ENCODE results near the gene SZT2.

The SZT2 gene

DNA sequence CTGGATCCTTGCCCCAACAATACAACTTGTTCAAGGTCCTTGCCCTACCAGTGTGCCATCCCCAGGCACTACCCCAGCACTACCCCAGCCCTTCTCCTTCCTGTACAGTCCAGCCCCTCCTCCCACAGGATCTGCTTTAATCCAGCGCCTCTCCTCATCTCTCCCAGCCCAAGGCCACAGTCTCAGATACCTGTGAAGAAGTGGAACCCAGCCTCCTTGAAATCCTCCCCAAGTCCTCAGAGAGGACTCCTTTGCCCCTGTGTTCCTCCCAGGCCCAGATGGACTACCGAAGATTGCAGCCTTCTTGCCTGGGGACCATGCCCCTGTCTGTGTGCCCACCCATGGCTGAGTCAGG lies 37.4 kb upstream of the SZT2 start:
- H4K8ac ChIP-seq (ENCODE audit: low read depth, low read length), result no peak overlapping the region

GRCh38 chr1:43352881-43353280 lies 36.8 kb upstream of the SZT2 start:
- Histone ChIP-seq H2BK120ac (ENCODE audit: low read depth, low read length) (no peak overlapping the region), H3K4ac (ENCODE audit: low read depth, low read length) (no peak overlapping the region), H3K23ac (ENCODE audit: low read length) (no peak overlapping the region), H3K79me1 (ENCODE audit: low read length) (no peaks in the 10 kb centered on the region), H3K56ac (ENCODE audit: low read length) (no peak overlapping the region), H3K4me1 (ENCODE audit: control insufficient read depth, low read depth, low read length) (peaks cover 7% of the 10 kb centered on the region), H3K18ac (ENCODE audit: low read length) (no peak overlapping the region), H3K27me3 (ENCODE audit: insufficient read depth, low read length, poor library complexity) (no peaks in the 10 kb centered on the region), H3K9ac (ENCODE audit: low read length) (no peak overlapping the region), H2BK15ac (replicated peaks; ENCODE audit: low read depth) (no peak overlapping the region), H3K36me3 (ENCODE audit: control insufficient read depth, insufficient read depth, low read length) (no peaks in the 10 kb centered on the region), H4K5ac (ENCODE audit: low read length) (no peak overlapping the region), H3K4me2 (ENCODE audit: low read length) (no peak overlapping the region), H2BK5ac (ENCODE audit: low read length) (no peak overlapping the region), H3K79me2 (ENCODE audit: control insufficient read depth, insufficient read depth, low read length) (no peaks in the 10 kb centered on the region), H2AK5ac (ENCODE audit: low read length) (no peak overlapping the region), H3K4me3 (ENCODE audit: low read length) (no peak overlapping the region), H4K8ac (ENCODE audit: low read depth, low read length) (no peak overlapping the region), H3K27ac (ENCODE audit: low read depth, low read length) (no peak overlapping the region)
- DNase-seq, result no peak
- WGBS (ENCODE audit: extremely low coverage, insufficient coverage, low lambda C conversion rate), result no CpG with 5 or more reads among the region's 3 CpGs

More for the DNA sequence above, 37.4 kb upstream of the SZT2 start:
- Histone ChIP-seq H3K4ac (ENCODE audit: low read depth, low read length) (no peak overlapping the region), H3K79me1 (ENCODE audit: low read length) (no peaks in the 10 kb centered on the region), H2BK15ac (replicated peaks; ENCODE audit: low read depth) (no peak overlapping the region), H3K79me2 (ENCODE audit: control insufficient read depth, insufficient read depth, low read length) (no peaks in the 10 kb centered on the region), H3K36me3 (ENCODE audit: control insufficient read depth, insufficient read depth, low read length) (no peaks in the 10 kb centered on the region), H2BK5ac (ENCODE audit: low read length) (no peak overlapping the region), H3K27me3 (ENCODE audit: insufficient read depth, low read length, poor library complexity) (no peaks in the 10 kb centered on the region), H3K4me3 (ENCODE audit: low read length) (no peak overlapping the region), H3K9ac (ENCODE audit: low read length) (no peak overlapping the region), H2AK5ac (ENCODE audit: low read length) (no peak overlapping the region), H3K18ac (ENCODE audit: low read length) (no peak overlapping the region), H3K27ac (ENCODE audit: low read depth, low read length) (no peak overlapping the region), H2BK120ac (ENCODE audit: low read depth, low read length) (no peak overlapping the region), H4K5ac (ENCODE audit: low read length) (no peak overlapping the region), H3K56ac (ENCODE audit: low read length) (no peak overlapping the region), H3K4me1 (ENCODE audit: control insufficient read depth, low read depth, low read length) (peaks cover 5% of the 10 kb centered on the region), H3K4me2 (ENCODE audit: low read length) (no peak overlapping the region), H3K23ac (ENCODE audit: low read length) (peak overlapping the region; percentile 69)
- WGBS (ENCODE audit: extremely low coverage, insufficient coverage, low lambda C conversion rate), result no CpG with 5 or more reads among the region's 2 CpGs
- no peak for DNase-seq

DNA sequence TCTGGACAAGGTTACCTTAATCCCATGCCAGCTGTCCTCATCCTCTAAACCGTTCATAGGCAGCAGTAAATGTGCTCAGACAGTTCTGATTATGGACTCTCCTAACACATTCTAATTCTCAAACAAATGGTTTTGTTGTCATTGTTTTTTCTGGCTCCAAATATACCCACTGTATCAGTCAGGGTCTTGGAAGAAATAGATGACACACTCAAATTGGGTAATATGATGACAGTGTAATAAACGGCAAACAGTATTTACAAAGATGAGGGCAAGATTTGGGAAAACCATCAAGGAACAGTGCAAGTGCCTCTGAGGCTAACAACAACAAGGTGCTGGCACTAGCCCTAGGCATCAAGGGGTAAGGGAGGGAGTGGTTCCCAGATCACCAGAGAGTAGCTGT lies 35.2 kb upstream of the SZT2 start:
- Histone ChIP-seq H3K9ac (ENCODE audit: low read length) (no peak overlapping the region), H2BK120ac (ENCODE audit: low read depth, low read length) (no peak overlapping the region), H2BK5ac (ENCODE audit: low read length) (no peak overlapping the region), H3K79me1 (ENCODE audit: low read length) (peaks cover 2% of the 10 kb centered on the region), H3K4ac (ENCODE audit: low read depth, low read length) (no peak overlapping the region), H3K27ac (ENCODE audit: low read depth, low read length) (no peak overlapping the region), H4K8ac (ENCODE audit: low read depth, low read length) (no peak overlapping the region), H3K27me3 (ENCODE audit: insufficient read depth, low read length, poor library complexity) (no peaks in the 10 kb centered on the region), H3K4me3 (ENCODE audit: low read length) (no peak overlapping the region), H3K4me2 (ENCODE audit: low read length) (no peak overlapping the region), H2BK15ac (replicated peaks; ENCODE audit: low read depth) (no peak overlapping the region), H4K5ac (ENCODE audit: low read length) (no peak overlapping the region), H3K23ac (ENCODE audit: low read length) (no peak overlapping the region), H3K4me1 (ENCODE audit: control insufficient read depth, low read depth, low read length) (peaks cover 5% of the 10 kb centered on the region), H3K18ac (ENCODE audit: low read length) (no peak overlapping the region), H2AK5ac (ENCODE audit: low read length) (no peak overlapping the region), H3K56ac (ENCODE audit: low read length) (no peak overlapping the region), H3K79me2 (ENCODE audit: control insufficient read depth, insufficient read depth, low read length) (peaks cover 6% of the 10 kb centered on the region), H3K36me3 (ENCODE audit: control insufficient read depth, insufficient read depth, low read length) (no peaks in the 10 kb centered on the region)
- no CpG with 5 or more reads among the region's 2 CpGs for WGBS (ENCODE audit: extremely low coverage, insufficient coverage, low lambda C conversion rate)
- DNase-seq, result no peak

DNA sequence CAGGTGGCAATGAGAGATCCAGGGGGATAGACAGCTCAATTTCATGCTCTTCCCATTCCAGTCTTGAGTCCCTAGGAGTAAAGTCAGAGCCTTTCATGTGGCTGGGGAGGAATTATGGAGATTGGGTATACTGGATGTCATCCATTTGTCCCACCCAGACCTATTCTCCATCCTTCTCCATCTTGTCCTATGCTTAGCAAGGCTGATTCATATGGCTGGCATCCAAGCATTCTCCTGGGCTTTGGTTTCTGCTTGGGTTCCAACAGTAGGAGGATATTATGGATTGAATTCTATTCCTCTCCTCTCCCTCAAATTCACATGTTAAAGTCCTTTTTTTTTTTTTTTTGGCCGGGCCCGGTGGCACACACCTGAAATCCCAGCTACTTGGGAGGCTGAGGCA lies 34.8 kb upstream of the SZT2 start:
- no peak for DNase-seq
- Histone ChIP-seq H4K8ac (ENCODE audit: low read depth, low read length) (no peak overlapping the region), H3K4me3 (ENCODE audit: low read length) (no peak overlapping the region), H2BK15ac (replicated peaks; ENCODE audit: low read depth) (no peak overlapping the region), H3K9ac (ENCODE audit: low read length) (no peak overlapping the region), H3K4ac (ENCODE audit: low read depth, low read length) (no peak overlapping the region), H3K79me1 (ENCODE audit: low read length) (peaks cover 2% of the 10 kb centered on the region), H3K36me3 (ENCODE audit: control insufficient read depth, insufficient read depth, low read length) (no peaks in the 10 kb centered on the region), H3K18ac (ENCODE audit: low read length) (no peak overlapping the region), H3K27me3 (ENCODE audit: insufficient read depth, low read length, poor library complexity) (no peaks in the 10 kb centered on the region), H3K4me1 (ENCODE audit: control insufficient read depth, low read depth, low read length) (peaks cover 3% of the 10 kb centered on the region), H3K23ac (ENCODE audit: low read length) (no peak overlapping the region), H2BK120ac (ENCODE audit: low read depth, low read length) (no peak overlapping the region), H3K56ac (ENCODE audit: low read length) (no peak overlapping the region), H4K5ac (ENCODE audit: low read length) (no peak overlapping the region), H2AK5ac (ENCODE audit: low read length) (no peak overlapping the region), H3K4me2 (ENCODE audit: low read length) (no peak overlapping the region), H3K27ac (ENCODE audit: low read depth, low read length) (no peak overlapping the region), H3K79me2 (ENCODE audit: control insufficient read depth, insufficient read depth, low read length) (peaks cover 10% of the 10 kb centered on the region), H2BK5ac (ENCODE audit: low read length) (no peak overlapping the region)
- WGBS (ENCODE audit: extremely low coverage, insufficient coverage, low lambda C conversion rate), result no CpG with 5 or more reads among the region's 2 CpGs

DNA sequence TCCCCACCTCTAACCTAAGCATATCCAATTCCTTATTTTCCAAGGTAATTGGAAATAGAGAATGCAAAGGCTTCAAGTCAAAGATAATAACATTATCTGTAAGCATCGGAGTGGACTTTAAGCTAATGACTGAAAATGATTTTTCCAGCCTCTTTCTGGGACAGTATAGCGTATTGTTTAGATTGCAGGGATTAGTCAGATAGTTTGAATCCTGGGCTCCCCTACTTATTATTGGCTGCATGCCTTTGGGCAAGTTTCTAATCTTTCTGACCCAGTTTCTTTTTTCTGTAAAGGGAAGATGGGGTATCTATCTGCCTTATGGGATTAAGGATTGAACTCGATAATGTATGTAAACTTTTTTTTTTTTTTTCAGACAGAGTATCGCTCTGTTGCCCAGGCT lies 32.4 kb upstream of the SZT2 start:
- H3K27me3 ChIP-seq (ENCODE audit: insufficient read depth, low read length, poor library complexity), result no peaks in the 10 kb centered on the region
- H3K18ac ChIP-seq (ENCODE audit: low read length), result no peak overlapping the region
- no peak for DNase-seq
- no peak overlapping the region for H2BK15ac ChIP-seq (replicated peaks; ENCODE audit: low read depth)
- peaks cover 14% of the 10 kb centered on the region for H3K36me3 ChIP-seq (ENCODE audit: control insufficient read depth, insufficient read depth, low read length)
- no peak overlapping the region for H4K5ac ChIP-seq (ENCODE audit: low read length)
- peaks cover 13% of the 10 kb centered on the region for H3K4me1 ChIP-seq (ENCODE audit: control insufficient read depth, low read depth, low read length)
- H3K4ac ChIP-seq (ENCODE audit: low read depth, low read length), result no peak overlapping the region
- no peak overlapping the region for H3K9ac ChIP-seq (ENCODE audit: low read length)
- no peak overlapping the region for H3K4me3 ChIP-seq (ENCODE audit: low read length)
- peaks cover 20% of the 10 kb centered on the region for H3K79me1 ChIP-seq (ENCODE audit: low read length)
- no peak overlapping the region for H2BK5ac ChIP-seq (ENCODE audit: low read length)
- H4K8ac ChIP-seq (ENCODE audit: low read depth, low read length), result no peak overlapping the region
- no peak overlapping the region for H3K27ac ChIP-seq (ENCODE audit: low read depth, low read length)
- H3K56ac ChIP-seq (ENCODE audit: low read length), result no peak overlapping the region
- no peak overlapping the region for H3K4me2 ChIP-seq (ENCODE audit: low read length)
- H3K79me2 ChIP-seq (ENCODE audit: control insufficient read depth, insufficient read depth, low read length), result peaks cover 26% of the 10 kb centered on the region
- no peak overlapping the region for H3K23ac ChIP-seq (ENCODE audit: low read length)
- no peak overlapping the region for H2BK120ac ChIP-seq (ENCODE audit: low read depth, low read length)
- no peak overlapping the region for H2AK5ac ChIP-seq (ENCODE audit: low read length)
- no CpG with 5 or more reads among the region's 4 CpGs for WGBS (ENCODE audit: extremely low coverage, insufficient coverage, low lambda C conversion rate)

GRCh38 chr1:43358121-43358745 lies 31.5 kb upstream of the SZT2 start:
- H3K56ac ChIP-seq (ENCODE audit: low read length), result peak overlapping the region; percentile 85

More at GRCh38 chr1:43358121-43358745, 31.5 kb upstream of the SZT2 start:
- Histone ChIP-seq H2BK5ac (ENCODE audit: low read length) (peak overlapping the region; percentile 26), H3K9ac (ENCODE audit: low read length) (peak overlapping the region; percentile 74), H3K4ac (ENCODE audit: low read depth, low read length) (peak overlapping the region; percentile 74), H3K79me1 (ENCODE audit: low read length) (peaks cover 20% of the 10 kb centered on the region), H2AK5ac (ENCODE audit: low read length) (peak overlapping the region; percentile 54), H3K23ac (ENCODE audit: low read length) (peak overlapping the region; percentile 7), H4K8ac (ENCODE audit: low read depth, low read length) (peak overlapping the region; percentile 7), H3K27ac (ENCODE audit: low read depth, low read length) (peak overlapping the region; percentile 80), H3K36me3 (ENCODE audit: control insufficient read depth, insufficient read depth, low read length) (peaks cover 18% of the 10 kb centered on the region), H3K4me2 (ENCODE audit: low read length) (peak overlapping the region; percentile 10), H3K18ac (ENCODE audit: low read length) (peak overlapping the region; percentile 88), H3K27me3 (ENCODE audit: insufficient read depth, low read length, poor library complexity) (no peaks in the 10 kb centered on the region), H2BK15ac (replicated peaks; ENCODE audit: low read depth) (no peak overlapping the region), H2BK120ac (ENCODE audit: low read depth, low read length) (no peak overlapping the region), H3K79me2 (ENCODE audit: control insufficient read depth, insufficient read depth, low read length) (peaks cover 26% of the 10 kb centered on the region), H4K5ac (ENCODE audit: low read length) (no peak overlapping the region), H3K4me1 (ENCODE audit: control insufficient read depth, low read depth, low read length) (peaks cover 13% of the 10 kb centered on the region), H3K4me3 (ENCODE audit: low read length) (peak overlapping the region; percentile 42)
- peak; percentile 89 for DNase-seq
- no CpG with 5 or more reads among the region's 33 CpGs for WGBS (ENCODE audit: extremely low coverage, insufficient coverage, low lambda C conversion rate)

Measured in mesendoderm (in vitro differentiated cells).